Measurements from ENCODE around the gene XRCC1.
"Not testable (repeated sequence)": the region's sequence is repeated elsewhere in the genome, so short reads cannot be mapped to it uniquely, and the experiment has no call there.

Gene XRCC1

GRCh38 chr19:43546581-43546980 is 28.7 kb downstream of the XRCC1 start:
- no peak for DNase-seq (ENCODE audit: low read depth in 3 of 3)

- DNase-seq (ENCODE audit: low read depth in 3 of 3), result no peak
Measured at GRCh38 chr19:43545981-43546380, 29.3 kb downstream of the XRCC1 start.

GRCh38 chr19:43545276-43545675 is 30.1 kb downstream of the XRCC1 start:
- DNase-seq (ENCODE audit: low read depth in 3 of 3), result no peak

- no peak for DNase-seq (ENCODE audit: low read depth in 3 of 3)
Measured at GRCh38 chr19:43544077-43544476, 31.2 kb downstream of the XRCC1 start.

- no peak for DNase-seq (ENCODE audit: low read depth in 3 of 3)
Measured at GRCh38 chr19:43541920-43542650, 33.2 kb downstream of the XRCC1 start.

- DNase-seq (ENCODE audit: low read depth in 3 of 3), result no peak
Measured at GRCh38 chr19:43540381-43540780, 34.9 kb downstream of the XRCC1 start.

- no peak for DNase-seq (ENCODE audit: low read depth in 3 of 3)
Measured at GRCh38 chr19:43538922-43539321, 36.4 kb downstream of the XRCC1 start.

- no peak for DNase-seq (ENCODE audit: low read depth in 3 of 3)
Measured at GRCh38 chr19:43534816-43535761, 40.2 kb downstream of the XRCC1 start.

- no peak for DNase-seq (ENCODE audit: low read depth in 3 of 3)
Measured at GRCh38 chr19:43534305-43534815, 41.0 kb downstream of the XRCC1 start.

- peak; percentile 79 to 94 (median 84) for DNase-seq (ENCODE audit: low read depth in 3 of 3)
Measured at GRCh38 chr19:43533546-43534304, 41.6 kb downstream of the XRCC1 start.

- peak; percentile 71 to 91 (median 74) for DNase-seq (ENCODE audit: low read depth in 3 of 3)
Measured at GRCh38 chr19:43532962-43533545, 42.3 kb downstream of the XRCC1 start, which contains the start of gene ZNF575. TSS of gene ZNF575 (plus strand) at chr19:43533188. CDS start at chr19:43534423, 1,235 bp downstream.

- no peak for DNase-seq (ENCODE audit: low read depth in 3 of 3)
Measured at GRCh38 chr19:43532571-43532961, 42.8 kb downstream of the XRCC1 start.

- DNase-seq (ENCODE audit: low read depth in 3 of 3), result no peak
Measured at GRCh38 chr19:43527860-43528622, 47.3 kb downstream of the XRCC1 start.

GRCh38 chr19:43526884-43527859 is 48.2 kb downstream of the XRCC1 start, which contains the start of gene ETHE1:
TSS of gene ETHE1 (minus strand) at chr19:43527201. CDS start at chr19:43527177, 24 bp downstream.
- DNase-seq (ENCODE audit: low read depth in 3 of 3), result peak; percentile 47 to 83 (median 63)

GRCh38 chr19:43525836-43526771 is 49.2 kb downstream of the XRCC1 start:
- DNase-seq (ENCODE audit: low read depth in 3 of 3), result peak in 1 of 3 experiments; percentile 34

- peak in 1 of 3 experiments; percentile 38 for DNase-seq (ENCODE audit: low read depth in 3 of 3)
Measured at GRCh38 chr19:43524922-43525835, 50.1 kb downstream of the XRCC1 start.

GRCh38 chr19:43523696-43524095 is 51.6 kb downstream of the XRCC1 start:
- DNase-seq (ENCODE audit: low read depth in 3 of 3), result not testable (repeated sequence)
